ENCODE measurements around the gene ARHGAP6.
A peak's percentile ranks its signal among the peaks of the same experiment; 100 is the strongest.
"Not testable (repeated sequence)": the region's sequence is repeated elsewhere in the genome, so short reads cannot be mapped to it uniquely, and the experiment has no call there.

ARHGAP6 gene

DNA sequence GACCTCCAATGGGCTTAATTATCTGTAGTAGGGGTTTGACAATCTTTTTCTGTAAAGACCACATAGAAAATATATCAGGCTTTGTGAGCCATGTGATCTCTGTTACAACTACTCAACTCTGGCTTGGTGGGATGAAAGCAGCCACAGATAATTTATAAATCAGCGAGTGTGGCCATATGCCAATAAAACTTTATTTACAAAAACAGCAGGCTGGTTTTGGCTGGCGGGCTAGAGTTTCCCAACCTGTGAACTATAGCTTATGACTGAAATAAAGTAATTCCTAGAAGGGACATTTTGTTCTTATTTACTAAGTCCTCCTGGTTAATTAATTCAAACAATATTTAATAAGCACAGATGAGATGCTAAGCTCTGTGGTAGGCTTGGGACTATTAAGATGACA lies 408.4 kb downstream of the ARHGAP6 start:
- no peak overlapping the region for H3K4me3 ChIP-seq (ENCODE audit: low read depth, low read length)
- POLR2A ChIA-PET = no interaction called here
- TF ChIP-seq CTCF (IDR thresholded peaks at IDR 0.05; ENCODE audit: insufficient read depth, low read length, missing control alignments) = no peak
- CTCF ChIA-PET = no interaction called here
- no peak for DNase-seq (ENCODE audit: low read depth, low spot score)

DNA sequence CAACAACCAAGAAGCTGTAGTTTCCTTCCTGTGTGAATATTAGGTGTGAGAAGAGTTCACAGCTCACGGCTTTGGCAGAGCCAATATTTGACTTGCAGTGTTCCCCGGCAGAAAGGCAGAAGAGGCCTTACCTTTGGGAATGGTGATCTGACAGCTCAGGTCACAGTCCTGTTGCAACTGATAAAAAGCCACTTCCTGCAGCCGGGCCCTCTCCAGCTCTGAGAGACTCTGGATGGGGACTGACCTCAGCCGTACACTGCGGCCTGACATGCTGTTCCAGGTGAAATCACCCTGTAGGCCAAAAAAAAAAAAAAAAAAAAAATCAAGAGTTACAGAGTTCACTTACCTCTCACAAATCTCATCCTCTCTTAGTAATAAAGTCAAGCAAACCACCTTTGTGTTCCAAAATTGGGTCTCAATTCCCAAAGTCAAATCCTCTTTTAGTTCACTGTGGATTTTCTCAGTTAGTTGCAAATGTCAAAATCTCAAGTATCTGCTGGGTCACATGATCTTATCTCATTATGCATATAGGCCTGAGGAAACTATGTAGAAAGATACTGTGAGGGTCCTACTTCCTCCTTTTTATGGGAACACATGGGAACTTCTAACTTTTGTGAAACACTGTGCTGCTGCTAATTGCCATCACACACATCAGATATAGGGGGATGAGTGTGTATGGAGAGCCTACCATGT lies 411.2 kb downstream of the ARHGAP6 start:
- CTCF ChIA-PET = interaction anchor here (1.2 kb wide), 1 partner anchor 12 kb away, joined by 3 read pairs; no protein-coding TSS in a partner anchor
- TF ChIP-seq CTCF (IDR thresholded peaks at IDR 0.05; ENCODE audit: insufficient read depth, low read length, missing control alignments) = no peak
- no peak overlapping the region for H3K4me3 ChIP-seq (ENCODE audit: low read depth, low read length)
- DNase-seq (ENCODE audit: low read depth, low spot score) = no peak
- POLR2A ChIA-PET = no interaction called here

DNA sequence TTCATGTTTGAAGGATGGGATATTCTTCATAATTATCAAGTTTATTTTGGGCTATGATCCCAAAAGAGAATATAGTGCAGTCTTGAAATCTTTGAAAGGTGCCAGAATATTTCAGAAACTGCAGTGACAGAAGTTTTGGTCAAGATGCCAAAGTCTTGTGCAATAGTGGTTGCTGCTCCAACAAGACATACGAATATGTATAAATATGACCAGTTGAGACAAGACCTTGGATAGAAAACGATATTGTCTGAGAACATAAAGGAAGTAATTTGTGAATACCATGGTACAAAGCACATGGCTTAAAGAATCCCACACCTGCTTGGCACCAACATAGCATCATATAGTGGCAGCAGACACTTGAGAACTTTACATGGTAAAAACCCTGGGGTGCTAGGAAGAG lies 421.1 kb downstream of the ARHGAP6 start:
- no peak for TF ChIP-seq CTCF (IDR thresholded peaks at IDR 0.05; ENCODE audit: insufficient read depth, low read length, missing control alignments)
- CTCF ChIA-PET = no interaction called here
- DNase-seq (ENCODE audit: low read depth, low spot score) = no peak
- no peak overlapping the region for H3K4me3 ChIP-seq (ENCODE audit: low read depth, low read length)
- POLR2A ChIA-PET = no interaction called here

- no peak for DNase-seq (ENCODE audit: low read depth, low spot score)
- H3K4me3 ChIP-seq (ENCODE audit: low read depth, low read length) = no peak overlapping the region
- no peak for TF ChIP-seq CTCF (IDR thresholded peaks at IDR 0.05; ENCODE audit: insufficient read depth, low read length, missing control alignments)
- POLR2A ChIA-PET = no interaction called here
- CTCF ChIA-PET = interaction anchor here (1.1 kb wide), 1 partner anchor 11 kb away, joined by 3 read pairs; no protein-coding TSS in a partner anchor
These were observed 423.0 kb downstream of the ARHGAP6 start for GRCh38 chrX:11242704-11243103.

GRCh38 chrX:11241720-11242119 lies 424.0 kb downstream of the ARHGAP6 start:
- no peak for DNase-seq (ENCODE audit: low read depth, low spot score)
- POLR2A ChIA-PET = no interaction called here
- H3K4me3 ChIP-seq (ENCODE audit: low read depth, low read length) = no peak overlapping the region
- CTCF ChIA-PET = no interaction called here
- TF ChIP-seq CTCF (IDR thresholded peaks at IDR 0.05; ENCODE audit: insufficient read depth, low read length, missing control alignments) = no peak

DNA sequence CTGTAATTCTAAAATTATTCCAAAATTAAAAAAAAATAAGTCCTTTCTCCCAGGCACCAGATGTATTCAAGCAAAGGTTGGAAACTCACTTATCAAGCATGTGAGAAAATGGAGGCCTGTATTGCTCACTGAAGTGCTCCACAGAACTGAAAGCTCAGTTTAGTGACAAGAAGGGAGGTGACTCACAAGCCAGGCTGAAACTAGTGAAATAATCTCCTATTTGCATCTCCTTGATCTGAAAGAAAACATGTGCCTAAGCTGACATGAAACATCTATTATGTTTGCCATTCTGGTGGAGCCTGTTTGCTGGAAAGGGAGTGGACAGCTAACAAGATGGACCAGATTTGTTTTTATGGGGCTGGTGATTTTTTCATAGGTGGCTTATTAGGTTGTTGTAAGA lies 426.5 kb downstream of the ARHGAP6 start:
- ChIA-PET POLR2A (interaction anchor here (0.7 kb wide), 1 partner anchor 20 kb away, joined by 3 read pairs; no protein-coding TSS in a partner anchor), CTCF (no interaction called here)
- no peak for TF ChIP-seq CTCF (IDR thresholded peaks at IDR 0.05; ENCODE audit: insufficient read depth, low read length, missing control alignments)
- H3K4me3 ChIP-seq (ENCODE audit: low read depth, low read length) = no peak overlapping the region
- peak; percentile 23 for DNase-seq (ENCODE audit: low read depth, low spot score)

DNA sequence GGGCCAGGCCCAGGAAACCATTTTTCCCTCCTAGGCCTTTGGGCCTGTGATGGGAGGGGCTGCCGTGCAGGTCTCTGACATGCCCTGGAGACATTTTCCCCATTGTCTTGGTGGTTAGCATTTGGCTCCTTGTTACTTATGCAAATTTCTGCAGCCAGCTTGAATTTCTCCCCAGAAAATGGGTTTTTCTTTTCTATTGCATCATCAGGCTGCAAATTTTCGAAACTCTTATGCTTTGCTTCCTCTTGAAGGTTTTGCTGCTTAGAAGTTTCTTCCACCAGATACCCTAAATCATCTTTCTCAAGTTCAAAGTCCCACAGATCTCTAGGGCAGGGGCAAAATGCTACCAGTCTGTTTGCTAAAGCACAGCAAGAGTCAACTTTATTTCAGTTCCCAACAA lies 430.3 kb downstream of the ARHGAP6 start:
- CTCF ChIA-PET; DNase-seq (ENCODE audit: low read depth, low spot score); POLR2A ChIA-PET; H3K4me3 ChIP-seq (ENCODE audit: low read depth, low read length): not testable (repeated sequence)
